HepG2 (cell line): ENCODE measurements around the gene AKAP7. TPM values are rescaled to one million over a fixed set of nuclear protein-coding genes. Genes with fewer than 3 reads are reported as not detected.

Experiments
- CEBPG ChIP-seq: IDR thresholded peaks from 2 replicates; pipeline ENCODE4 v1.6.1; 2016
- DMAP1 ChIP-seq: IDR thresholded peaks from 2 replicates; pipeline ENCODE4 v1.6.1; 2016
- DPF2 ChIP-seq: sonication (generic); formaldehyde crosslinking; IDR thresholded peaks from 2 replicates; pipeline ENCODE4 v1.4.0; 2020; ENCODE audit warnings: mild to moderate bottlenecking, low read depth, missing genetic modification reagents, borderline replicate concordance
- ERF ChIP-seq: IDR thresholded peaks from 2 replicates; pipeline ENCODE4 v1.6.1; 2018; ENCODE audit warnings: missing biosample characterization, missing genetic modification reagents
- GATAD2A ChIP-seq: IDR thresholded peaks from 2 replicates; pipeline ENCODE4 v1.6.1; 2016
- HNRNPLL ChIP-seq: fragments of 200-400 bp; formaldehyde crosslinking; IDR thresholded peaks from 2 replicates; pipeline ENCODE4 v1.6.1; 2017; ENCODE audit warnings: mild to moderate bottlenecking, low read depth, low read length; ENCODE audit not compliant: poor library complexity, severe bottlenecking
- MAFF ChIP-seq: IDR thresholded peaks from 2 replicates; pipeline ENCODE4 v1.6.1; 2011; ENCODE audit warnings: low read depth, low read length, improper control_type of control experiment
- MEIS2 ChIP-seq: sonication (generic); formaldehyde crosslinking; IDR thresholded peaks from 2 replicates; pipeline ENCODE4 v1.9.0; 2021; ENCODE audit warnings: mild to moderate bottlenecking, missing genetic modification reagents
- MIXL1 ChIP-seq: IDR thresholded peaks from 2 replicates; pipeline ENCODE4 v1.6.1; 2016
- RAD21 ChIP-seq: fragments of 450-650 bp; formaldehyde crosslinking; IDR thresholded peaks from 2 replicates; pipeline ENCODE4 v1.5.0; 2020; ENCODE audit warnings: mild to moderate bottlenecking
- RCOR2 ChIP-seq: IDR thresholded peaks from 2 replicates; pipeline ENCODE4 v1.6.1; 2016; ENCODE audit warnings: missing biosample characterization, missing genetic modification reagents
- RFXANK ChIP-seq: IDR thresholded peaks from 2 replicates; pipeline ENCODE4 v1.6.1; 2016
- RXRB ChIP-seq: IDR thresholded peaks from 2 replicates; pipeline ENCODE4 v1.6.1; 2016; ENCODE audit warnings: borderline replicate concordance, missing genetic modification reagents, missing compliant biosample characterization
- SMAD3 ChIP-seq: sonication (generic); formaldehyde crosslinking; IDR thresholded peaks from 2 replicates; pipeline ENCODE4 v1.4.0; 2020; ENCODE audit warnings: missing genetic modification reagents
- SMC3 ChIP-seq: IDR thresholded peaks from 2 replicates; pipeline ENCODE4 v1.6.1; 2011; ENCODE audit warnings: low read length, improper control_type of control experiment
- SOX5 ChIP-seq: IDR thresholded peaks from 2 replicates; pipeline ENCODE4 v1.6.1; 2016; ENCODE audit warnings: borderline replicate concordance
- STAG1 ChIP-seq: sonication (generic); formaldehyde crosslinking; IDR thresholded peaks from 2 replicates; pipeline ENCODE4 v1.4.0; 2020; ENCODE audit warnings: missing genetic modification reagents
- SYNCRIP ChIP-seq: fragments of 200-400 bp; formaldehyde crosslinking; IDR thresholded peaks from 2 replicates; pipeline ENCODE4 v1.6.1; 2018; ENCODE audit warnings: mild to moderate bottlenecking, low read depth, low read length; ENCODE audit not compliant: insufficient read depth
- TEAD3 ChIP-seq: optimal IDR thresholded peaks from 2 replicates; pipeline ENCODE3; 2016; ENCODE audit warnings: borderline replicate concordance
- ZKSCAN8 ChIP-seq: IDR thresholded peaks from 2 replicates; pipeline ENCODE4 v1.6.1; 2016; ENCODE audit warnings: borderline replicate concordance, missing genetic modification reagents, missing compliant biosample characterization
- ZNF30 ChIP-seq: sonication (generic); formaldehyde crosslinking; IDR thresholded peaks from 2 replicates; pipeline ENCODE4 v1.5.0; 2020; ENCODE audit warnings: mild to moderate bottlenecking, missing genetic modification reagents
- ZNF354B ChIP-seq: sonication (generic); formaldehyde crosslinking; IDR thresholded peaks from 2 replicates; pipeline ENCODE4 v1.8.0; 2022; ENCODE audit warnings: mild to moderate bottlenecking, missing genetic modification reagents
- ZNF652 ChIP-seq: IDR thresholded peaks from 2 replicates; pipeline ENCODE4 v1.6.1; 2016; ENCODE audit warnings: low read depth, borderline replicate concordance
- ZNF737 ChIP-seq: sonication (generic); formaldehyde crosslinking; IDR thresholded peaks from 2 replicates; pipeline ENCODE4 v1.5.0; 2020; ENCODE audit warnings: missing genetic modification reagents, mild to moderate bottlenecking, borderline replicate concordance
- ZNF883 ChIP-seq: sonication (generic); formaldehyde crosslinking; IDR thresholded peaks from 2 replicates; pipeline ENCODE4 v1.5.1; 2020; ENCODE audit warnings: mild to moderate bottlenecking, missing genetic modification reagents; ENCODE audit errors: not compliant biosample characterization
- polyA plus RNA-seq, 8 experiments: library from polyadenylated mRNA; depleted of rRNA in 3 of 8; stranded (reverse) in 7 of 8; unstranded in 1 of 8; fragments of >200 nt; fragmentation: Illumina TruSeq in 4 of 8; extraction: Trizol in 4 of 8; gene quantifications; 2 replicates each; pipeline versions ENCODE4 v1.2.1 to v1.2.3, GENCODE V29; 2011 to 2016; ENCODE audit warnings: low read depth in 4 of 8, missing spikeins in 1 of 8, mixed read lengths in 1 of 8; ENCODE audit not compliant: insufficient read depth in 1 of 8
- total RNA-seq, 5 experiments: library from RNA; depleted of rRNA; stranded (reverse); fragments of >200 nt; fragmentation: Illumina TruSeq; extraction: Trizol; gene quantifications; 2 replicates each; pipeline ENCODE4 v1.2.3, GENCODE V29; 2016; ENCODE audit warnings: low read depth in 1 of 5
- TF ChIP-seq, protein P1 (sequence below): sonication (generic); formaldehyde crosslinking; IDR thresholded peaks from 2 replicates; pipeline ENCODE4 v1.8.1; 2023; ENCODE audit warnings: mild to moderate bottlenecking, missing genetic modification reagents
- TF ChIP-seq, protein P2 (sequence below): sonication (generic); formaldehyde crosslinking; IDR thresholded peaks from 2 replicates; pipeline ENCODE4 v1.5.0; 2020; ENCODE audit warnings: mild to moderate bottlenecking, missing genetic modification reagents, moderate library complexity
- TF ChIP-seq, protein P3 (sequence below), 2 experiments: sonication (generic) in 1 of 2; formaldehyde crosslinking in 1 of 2; IDR thresholded peaks; 2 replicates each; pipeline versions ENCODE4 v1.4.0 to v1.6.1; 2018 to 2020; ENCODE audit warnings: missing genetic modification reagents in 2 of 2, borderline replicate concordance in 1 of 2, low read depth in 1 of 2, mild to moderate bottlenecking in 1 of 2, missing biosample characterization in 1 of 2

Gene AKAP7
- total and polyA plus RNA-seq, 2 of the 13 experiments (the other 11 are each of a cell fraction or from before 2014, with no cell fraction given): 3.6 to 11.7 TPM

DNA sequence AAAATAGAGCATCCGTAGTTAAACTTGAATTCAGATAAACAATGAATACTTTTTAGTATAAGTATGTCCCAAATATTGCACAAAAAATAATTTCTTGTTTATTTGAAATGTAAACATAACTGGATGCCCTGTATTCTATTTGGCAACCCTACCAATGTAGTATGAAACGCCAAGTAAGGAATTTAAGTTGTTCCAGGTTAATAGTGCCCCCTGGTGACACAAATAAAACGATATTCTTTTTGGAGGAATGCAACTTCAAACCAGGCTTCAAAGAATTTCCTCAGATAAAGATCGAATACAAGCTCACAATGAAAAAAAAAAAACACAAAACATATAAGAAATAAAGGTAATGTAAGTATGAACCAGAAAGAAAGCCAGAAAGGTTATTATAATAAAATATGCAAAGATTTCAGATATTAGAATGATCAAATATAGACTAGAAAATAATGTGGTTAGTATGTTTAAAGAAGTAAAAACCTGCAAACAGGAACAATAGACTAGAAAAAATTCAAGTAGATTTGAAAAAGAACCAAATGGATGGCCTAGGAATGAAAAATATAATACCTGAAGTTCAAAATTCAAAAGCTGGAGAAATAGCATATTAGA is 18.4 kb upstream of the AKAP7 start (continued):
- TF ChIP-seq, protein P1, sequence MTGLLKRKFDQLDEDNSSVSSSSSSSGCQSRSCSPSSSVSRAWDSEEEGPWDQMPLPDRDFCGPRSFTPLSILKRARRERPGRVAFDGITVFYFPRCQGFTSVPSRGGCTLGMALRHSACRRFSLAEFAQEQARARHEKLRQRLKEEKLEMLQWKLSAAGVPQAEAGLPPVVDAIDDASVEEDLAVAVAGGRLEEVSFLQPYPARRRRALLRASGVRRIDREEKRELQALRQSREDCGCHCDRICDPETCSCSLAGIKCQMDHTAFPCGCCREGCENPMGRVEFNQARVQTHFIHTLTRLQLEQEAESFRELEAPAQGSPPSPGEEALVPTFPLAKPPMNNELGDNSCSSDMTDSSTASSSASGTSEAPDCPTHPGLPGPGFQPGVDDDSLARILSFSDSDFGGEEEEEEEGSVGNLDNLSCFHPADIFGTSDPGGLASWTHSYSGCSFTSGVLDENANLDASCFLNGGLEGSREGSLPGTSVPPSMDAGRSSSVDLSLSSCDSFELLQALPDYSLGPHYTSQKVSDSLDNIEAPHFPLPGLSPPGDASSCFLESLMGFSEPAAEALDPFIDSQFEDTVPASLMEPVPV (CRISPR knock-in tag): no peak
- peak; percentile 37; the same call in 1 of the 2 replicates for TF ChIP-seq CEBPG (CRISPR knock-in tag)
- TF ChIP-seq SMAD3 (CRISPR knock-in tag): 0 out of 2 replicates have a peak, but pooled peaks have one; percentile 19
- no peak for TF ChIP-seq MEIS2 (CRISPR knock-in tag)
- TF ChIP-seq, protein P2, sequence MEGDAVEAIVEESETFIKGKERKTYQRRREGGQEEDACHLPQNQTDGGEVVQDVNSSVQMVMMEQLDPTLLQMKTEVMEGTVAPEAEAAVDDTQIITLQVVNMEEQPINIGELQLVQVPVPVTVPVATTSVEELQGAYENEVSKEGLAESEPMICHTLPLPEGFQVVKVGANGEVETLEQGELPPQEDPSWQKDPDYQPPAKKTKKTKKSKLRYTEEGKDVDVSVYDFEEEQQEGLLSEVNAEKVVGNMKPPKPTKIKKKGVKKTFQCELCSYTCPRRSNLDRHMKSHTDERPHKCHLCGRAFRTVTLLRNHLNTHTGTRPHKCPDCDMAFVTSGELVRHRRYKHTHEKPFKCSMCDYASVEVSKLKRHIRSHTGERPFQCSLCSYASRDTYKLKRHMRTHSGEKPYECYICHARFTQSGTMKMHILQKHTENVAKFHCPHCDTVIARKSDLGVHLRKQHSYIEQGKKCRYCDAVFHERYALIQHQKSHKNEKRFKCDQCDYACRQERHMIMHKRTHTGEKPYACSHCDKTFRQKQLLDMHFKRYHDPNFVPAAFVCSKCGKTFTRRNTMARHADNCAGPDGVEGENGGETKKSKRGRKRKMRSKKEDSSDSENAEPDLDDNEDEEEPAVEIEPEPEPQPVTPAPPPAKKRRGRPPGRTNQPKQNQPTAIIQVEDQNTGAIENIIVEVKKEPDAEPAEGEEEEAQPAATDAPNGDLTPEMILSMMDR: peak; percentile 80
- TF ChIP-seq ZNF354B (CRISPR knock-in tag): no peak
- TF ChIP-seq ZNF652 (CRISPR knock-in tag): peak; percentile 83; the same call in 1 of the 2 replicates
- peak; percentile 95 for TF ChIP-seq STAG1
- peak; percentile 45; the same call in 1 of the 2 replicates for TF ChIP-seq MAFF
- TF ChIP-seq RCOR2 (CRISPR knock-in tag): 0 out of 2 replicates have a peak, but pooled peaks have one; percentile 39
- TF ChIP-seq RFXANK: no peak
- TF ChIP-seq RXRB (CRISPR knock-in tag): peak; percentile 37; the same call in 1 of the 2 replicates
- TF ChIP-seq DMAP1 (CRISPR knock-in tag): no peak
- no peak for TF ChIP-seq DPF2 (CRISPR knock-in tag)
- peak; percentile 26; the same call in 1 of the 2 replicates for TF ChIP-seq GATAD2A (CRISPR knock-in tag)
- TF ChIP-seq RAD21 (CRISPR knock-in tag): peak; percentile 77; the same call in 1 of the 2 replicates
- TF ChIP-seq ZNF30 (CRISPR knock-in tag): no peak
- TF ChIP-seq HNRNPLL: no peak
- no peak for TF ChIP-seq ZNF737 (CRISPR knock-in tag)
- TF ChIP-seq ZKSCAN8: peak; percentile 32; the same call in 1 of the 2 replicates
- TF ChIP-seq SYNCRIP: no peak
- TF ChIP-seq MIXL1 (CRISPR knock-in tag): 0 out of 2 replicates have a peak, but pooled peaks have one; percentile 11
- TF ChIP-seq TEAD3: peak; percentile 12
- 0 out of 2 replicates have a peak, but pooled peaks have one; percentile 18 for TF ChIP-seq SOX5 (CRISPR knock-in tag)
- TF ChIP-seq, protein P3, sequence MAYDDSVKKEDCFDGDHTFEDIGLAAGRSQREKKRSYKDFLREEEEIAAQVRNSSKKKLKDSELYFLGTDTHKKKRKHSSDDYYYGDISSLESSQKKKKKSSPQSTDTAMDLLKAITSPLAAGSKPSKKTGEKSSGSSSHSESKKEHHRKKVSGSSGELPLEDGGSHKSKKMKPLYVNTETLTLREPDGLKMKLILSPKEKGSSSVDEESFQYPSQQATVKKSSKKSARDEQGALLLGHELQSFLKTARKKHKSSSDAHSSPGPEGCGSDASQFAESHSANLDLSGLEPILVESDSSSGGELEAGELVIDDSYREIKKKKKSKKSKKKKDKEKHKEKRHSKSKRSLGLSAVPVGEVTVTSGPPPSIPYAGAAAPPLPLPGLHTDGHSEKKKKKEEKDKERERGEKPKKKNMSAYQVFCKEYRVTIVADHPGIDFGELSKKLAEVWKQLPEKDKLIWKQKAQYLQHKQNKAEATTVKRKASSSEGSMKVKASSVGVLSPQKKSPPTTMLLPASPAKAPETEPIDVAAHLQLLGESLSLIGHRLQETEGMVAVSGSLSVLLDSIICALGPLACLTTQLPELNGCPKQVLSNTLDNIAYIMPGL (CRISPR knock-in tag; IDR thresholded peaks at IDR 0.05; ENCODE audit: borderline replicate concordance in 1 of 2, low read depth in 1 of 2): 0 out of 4 replicates have a peak, but pooled peaks of 1 of the 2 experiments have one; percentile 18
- TF ChIP-seq ZNF883 (CRISPR knock-in tag): no peak
- no peak; the same call in 1 of the 2 replicates for TF ChIP-seq ERF (CRISPR knock-in tag)
- peak; percentile 95 for TF ChIP-seq SMC3
